NB4 (cell line): Measurements from ENCODE around the gene LDLRAD3.

Source experiments
- MYC ChIP-seq: IDR thresholded peaks from 2 replicates; pipeline ENCODE4 v1.6.1; 2011; ENCODE audit warnings: low read depth, low read length
- POLR2A ChIP-seq: IDR thresholded peaks from 2 replicates; pipeline ENCODE4 v1.6.1; 2011; ENCODE audit warnings: mild to moderate bottlenecking; ENCODE audit not compliant: insufficient read length; ENCODE audit errors: extremely low read depth
- TF ChIP-seq, protein P1 (sequence below): IDR thresholded peaks from one replicate; pipeline ENCODE4 v1.5.1; 2012; ENCODE audit warnings: low read depth, low read length
- TF ChIP-seq, protein P2 (sequence below): IDR thresholded peaks from 2 replicates; pipeline ENCODE4 v1.6.1; 2011; ENCODE audit warnings: low read depth, low read length

DNA sequence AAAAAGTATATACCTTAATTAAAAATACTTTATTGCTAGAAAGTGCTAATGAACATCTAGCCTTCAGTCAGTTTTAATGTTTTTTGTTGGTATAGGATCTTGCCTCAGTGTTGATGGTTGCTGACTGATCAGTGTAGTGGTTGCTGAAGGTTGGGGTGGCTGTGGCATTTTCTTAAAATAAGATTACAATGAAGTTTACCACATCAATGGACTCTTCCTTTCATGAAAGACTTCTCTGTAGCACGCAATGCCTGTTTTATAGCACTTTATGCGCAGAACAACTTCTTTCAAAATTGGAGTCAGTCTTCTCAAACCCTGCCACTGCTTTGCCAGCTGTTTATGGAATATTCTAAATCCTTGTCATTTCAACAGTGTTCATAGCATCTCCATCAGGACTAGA lies 50.6 kb downstream of the LDLRAD3 start:
- TF ChIP-seq, protein P1, sequence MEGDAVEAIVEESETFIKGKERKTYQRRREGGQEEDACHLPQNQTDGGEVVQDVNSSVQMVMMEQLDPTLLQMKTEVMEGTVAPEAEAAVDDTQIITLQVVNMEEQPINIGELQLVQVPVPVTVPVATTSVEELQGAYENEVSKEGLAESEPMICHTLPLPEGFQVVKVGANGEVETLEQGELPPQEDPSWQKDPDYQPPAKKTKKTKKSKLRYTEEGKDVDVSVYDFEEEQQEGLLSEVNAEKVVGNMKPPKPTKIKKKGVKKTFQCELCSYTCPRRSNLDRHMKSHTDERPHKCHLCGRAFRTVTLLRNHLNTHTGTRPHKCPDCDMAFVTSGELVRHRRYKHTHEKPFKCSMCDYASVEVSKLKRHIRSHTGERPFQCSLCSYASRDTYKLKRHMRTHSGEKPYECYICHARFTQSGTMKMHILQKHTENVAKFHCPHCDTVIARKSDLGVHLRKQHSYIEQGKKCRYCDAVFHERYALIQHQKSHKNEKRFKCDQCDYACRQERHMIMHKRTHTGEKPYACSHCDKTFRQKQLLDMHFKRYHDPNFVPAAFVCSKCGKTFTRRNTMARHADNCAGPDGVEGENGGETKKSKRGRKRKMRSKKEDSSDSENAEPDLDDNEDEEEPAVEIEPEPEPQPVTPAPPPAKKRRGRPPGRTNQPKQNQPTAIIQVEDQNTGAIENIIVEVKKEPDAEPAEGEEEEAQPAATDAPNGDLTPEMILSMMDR: no peak
- no peak for TF ChIP-seq POLR2A
- TF ChIP-seq, protein P2, sequence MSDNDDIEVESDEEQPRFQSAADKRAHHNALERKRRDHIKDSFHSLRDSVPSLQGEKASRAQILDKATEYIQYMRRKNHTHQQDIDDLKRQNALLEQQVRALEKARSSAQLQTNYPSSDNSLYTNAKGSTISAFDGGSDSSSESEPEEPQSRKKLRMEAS: no peak
- TF ChIP-seq MYC: no peak
